ENCODE measurements around the gene ENO3.

The ENO3 gene

DNA sequence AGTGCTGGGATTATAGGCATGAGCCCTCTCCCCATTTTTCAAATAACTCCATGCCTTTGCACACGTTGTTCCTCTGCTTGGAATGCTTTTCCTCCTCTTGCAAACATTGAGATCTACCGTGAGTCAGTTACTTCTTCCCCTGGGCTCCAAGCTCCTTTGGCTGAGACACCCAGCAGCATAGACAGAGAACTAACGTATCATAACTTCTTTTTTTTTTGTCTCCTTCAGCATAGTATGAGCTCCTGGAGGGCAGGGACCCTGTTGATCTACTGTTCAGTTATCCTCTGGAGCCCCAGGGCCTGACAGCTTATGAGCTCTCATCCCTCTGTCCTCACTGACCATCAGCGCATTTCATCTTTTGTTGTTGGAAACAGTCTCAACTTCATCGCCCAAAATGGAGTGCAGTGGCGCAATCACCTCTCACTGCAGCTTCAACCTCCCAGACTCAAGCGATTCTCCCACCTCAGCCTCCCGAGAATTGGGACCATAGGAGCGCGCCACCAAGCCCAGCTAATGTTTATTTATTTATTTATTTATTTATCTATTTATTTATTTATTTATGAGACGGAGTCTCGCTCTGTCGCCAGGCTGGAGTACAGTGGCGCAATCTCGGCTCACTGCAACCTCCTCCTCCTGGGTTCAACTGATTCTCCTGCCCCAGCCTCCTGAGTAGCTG lies 14.5 kb downstream of the ENO3 start:
- DNase-seq (ENCODE audit: low read depth), result no peak
- TF ChIP-seq, protein P1, sequence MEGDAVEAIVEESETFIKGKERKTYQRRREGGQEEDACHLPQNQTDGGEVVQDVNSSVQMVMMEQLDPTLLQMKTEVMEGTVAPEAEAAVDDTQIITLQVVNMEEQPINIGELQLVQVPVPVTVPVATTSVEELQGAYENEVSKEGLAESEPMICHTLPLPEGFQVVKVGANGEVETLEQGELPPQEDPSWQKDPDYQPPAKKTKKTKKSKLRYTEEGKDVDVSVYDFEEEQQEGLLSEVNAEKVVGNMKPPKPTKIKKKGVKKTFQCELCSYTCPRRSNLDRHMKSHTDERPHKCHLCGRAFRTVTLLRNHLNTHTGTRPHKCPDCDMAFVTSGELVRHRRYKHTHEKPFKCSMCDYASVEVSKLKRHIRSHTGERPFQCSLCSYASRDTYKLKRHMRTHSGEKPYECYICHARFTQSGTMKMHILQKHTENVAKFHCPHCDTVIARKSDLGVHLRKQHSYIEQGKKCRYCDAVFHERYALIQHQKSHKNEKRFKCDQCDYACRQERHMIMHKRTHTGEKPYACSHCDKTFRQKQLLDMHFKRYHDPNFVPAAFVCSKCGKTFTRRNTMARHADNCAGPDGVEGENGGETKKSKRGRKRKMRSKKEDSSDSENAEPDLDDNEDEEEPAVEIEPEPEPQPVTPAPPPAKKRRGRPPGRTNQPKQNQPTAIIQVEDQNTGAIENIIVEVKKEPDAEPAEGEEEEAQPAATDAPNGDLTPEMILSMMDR (IDR thresholded peaks at IDR 0.05; ENCODE audit: low read depth, low read length, missing control alignments), result no peak
- H3K4me3 ChIP-seq (ENCODE audit: low read depth, low read length), result no peak overlapping the region

DNA sequence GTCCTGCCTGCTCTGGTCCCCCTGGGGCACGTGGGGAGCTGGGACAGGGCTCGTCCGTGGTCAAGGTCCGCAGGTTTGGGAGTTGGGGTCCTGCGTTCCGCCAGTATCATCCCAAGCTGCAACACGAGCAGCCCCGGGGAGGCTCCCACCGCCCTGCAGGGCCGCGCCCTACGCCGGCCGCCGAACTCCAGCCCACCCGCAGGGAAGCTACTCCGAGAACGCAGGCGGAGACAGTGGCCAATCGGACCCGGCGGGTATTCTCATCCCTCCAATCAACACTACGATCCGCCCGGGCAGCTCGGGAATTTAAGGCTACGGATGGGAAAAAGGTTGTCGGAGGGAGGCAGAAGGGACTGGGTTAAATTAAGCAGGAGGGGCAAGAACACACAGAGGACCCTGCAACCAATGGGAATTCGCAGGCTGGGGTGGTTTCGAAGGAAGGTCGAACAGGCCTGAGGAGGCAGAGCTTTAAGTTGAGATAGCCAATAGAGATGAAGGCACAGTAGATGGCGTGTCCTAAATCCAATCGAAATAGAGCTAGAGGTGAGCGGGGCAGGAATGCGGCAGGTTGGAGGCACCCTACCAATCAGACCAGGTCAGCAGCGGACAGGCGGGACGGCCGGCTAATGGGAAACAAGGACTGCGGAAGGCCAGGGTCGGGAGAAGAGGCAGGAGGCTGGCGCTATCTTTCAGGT lies 16.1 kb downstream of the ENO3 start:
- peak; percentile 99 for DNase-seq (ENCODE audit: low read depth)

DNA sequence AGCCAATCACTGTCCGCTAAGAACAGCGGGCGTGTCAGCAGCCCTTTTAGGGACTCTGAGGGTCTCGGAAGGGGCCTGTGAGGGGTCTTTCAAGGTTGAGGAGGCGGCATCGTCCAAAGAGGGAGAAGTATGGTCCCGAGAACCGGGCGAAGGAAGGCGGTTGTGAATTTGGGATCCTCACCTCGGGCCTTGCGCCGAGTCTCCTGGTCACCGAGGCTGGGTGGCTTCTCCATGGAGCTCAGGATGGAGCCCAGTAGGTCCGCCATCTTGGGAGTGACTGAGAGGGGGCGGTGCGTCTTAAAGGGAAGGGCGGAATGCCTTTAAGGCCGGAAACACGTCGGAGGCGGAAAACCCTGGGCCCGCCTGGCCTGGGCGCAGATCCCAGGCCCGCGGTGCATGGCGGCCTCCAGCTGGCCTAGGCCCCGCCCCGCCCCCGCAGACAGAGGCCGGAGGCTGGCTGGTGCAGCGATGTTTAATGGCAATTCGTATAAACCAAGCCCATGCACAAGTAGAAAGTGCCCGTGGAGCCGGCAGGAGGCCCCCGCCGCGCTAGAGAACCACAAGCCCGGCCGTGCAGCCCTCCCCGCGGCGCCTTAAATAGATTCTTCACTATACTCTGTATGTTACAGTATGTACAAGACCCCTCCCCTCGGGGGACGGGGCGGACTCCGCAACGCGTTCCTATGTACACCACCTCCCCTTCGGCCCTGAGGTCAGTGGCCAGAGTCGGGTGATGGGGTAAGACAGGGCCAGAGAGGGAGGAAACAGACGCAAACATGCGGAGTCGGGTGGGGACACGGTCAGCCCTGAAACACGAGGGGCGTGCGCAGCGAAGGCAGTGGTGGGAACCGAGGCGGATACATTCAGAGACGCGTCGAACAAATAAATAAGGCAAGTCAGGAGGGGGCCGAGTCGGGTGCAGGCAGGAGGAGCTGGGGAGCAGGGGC lies 16.9 kb downstream of the ENO3 start, which contains the start of gene SPAG7:
SPAG7 (minus strand) TSS at position 279 of the 947 bp plus-strand sequence; CDS start at position 266, 13 bp downstream.
- peak within 1 kb of the TSS; percentile 87 for H3K4me3 ChIP-seq (ENCODE audit: low read depth, low read length)
- TF ChIP-seq, protein P1 (IDR thresholded peaks at IDR 0.05; ENCODE audit: low read depth, low read length, missing control alignments), result no peak
- DNase-seq (ENCODE audit: low read depth), result peak; percentile 95

More for the DNA sequence above, 16.1 kb downstream of the ENO3 start:
- TF ChIP-seq, protein P1 (IDR thresholded peaks at IDR 0.05; ENCODE audit: low read depth, low read length, missing control alignments), result no peak
- peak overlapping the region; percentile 87 for H3K4me3 ChIP-seq (ENCODE audit: low read depth, low read length)

DNA sequence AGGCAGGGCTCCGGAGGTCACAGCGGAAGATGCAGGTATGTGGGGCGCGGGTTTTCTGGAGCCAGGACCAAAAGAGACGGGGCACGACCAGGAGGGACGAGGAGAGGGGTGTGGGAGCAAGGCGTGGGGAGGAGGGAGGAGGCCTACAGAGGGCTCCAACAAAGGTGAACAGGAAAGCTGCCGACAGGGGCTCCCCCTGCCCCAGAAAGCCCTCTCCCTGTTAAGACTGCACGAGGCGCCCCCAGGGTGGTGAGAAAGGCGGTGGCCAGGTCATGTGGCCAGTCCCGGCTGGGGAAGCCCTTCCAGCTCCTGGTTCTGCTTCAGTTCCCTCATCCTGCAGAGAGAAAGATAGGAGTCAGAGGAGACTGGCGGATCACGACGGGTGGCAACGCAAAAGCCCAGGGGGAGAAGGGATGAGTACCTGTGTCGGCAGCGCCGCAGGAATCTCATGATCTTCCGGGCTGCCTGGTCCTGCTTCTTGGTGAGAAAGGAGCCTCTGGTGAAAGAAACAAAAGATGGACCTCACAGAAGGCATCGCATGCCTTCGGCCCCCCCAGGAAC lies 17.6 kb downstream of the ENO3 start:
- peak overlapping the region; percentile 87 for H3K4me3 ChIP-seq (ENCODE audit: low read depth, low read length)
- TF ChIP-seq, protein P1 (IDR thresholded peaks at IDR 0.05; ENCODE audit: low read depth, low read length, missing control alignments), result no peak
- no peak for DNase-seq (ENCODE audit: low read depth)

DNA sequence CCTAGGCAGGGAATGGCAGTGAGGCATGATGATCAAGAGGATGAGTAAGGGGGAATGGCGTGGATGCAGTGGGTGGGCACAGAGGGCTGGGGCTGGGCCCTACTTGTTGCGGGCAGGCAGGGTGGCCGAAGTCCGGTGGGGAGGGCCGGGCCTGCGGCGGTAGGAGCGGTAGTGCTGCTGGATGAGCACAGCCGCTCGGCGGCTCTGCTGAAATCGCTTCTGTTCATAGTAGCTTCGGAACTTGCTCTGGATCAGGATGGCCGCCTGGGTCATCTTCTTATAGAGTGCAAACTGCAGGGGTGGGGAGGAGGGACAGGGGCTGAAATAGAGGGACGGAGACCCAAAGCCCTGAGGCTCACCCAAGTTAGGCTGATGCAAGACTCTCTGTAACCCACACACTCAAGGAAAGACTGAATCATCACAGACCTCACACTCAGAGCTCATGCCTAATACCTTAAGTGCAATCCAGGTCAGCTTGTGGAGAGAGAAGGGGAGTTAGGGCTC lies 18.2 kb downstream of the ENO3 start:
- TF ChIP-seq, protein P1 (IDR thresholded peaks at IDR 0.05; ENCODE audit: low read depth, low read length, missing control alignments), result no peak
- H3K4me3 ChIP-seq (ENCODE audit: low read depth, low read length), result peak overlapping the region; percentile 87; the same call in 1 of the 2 replicates
- no peak for DNase-seq (ENCODE audit: low read depth)

DNA sequence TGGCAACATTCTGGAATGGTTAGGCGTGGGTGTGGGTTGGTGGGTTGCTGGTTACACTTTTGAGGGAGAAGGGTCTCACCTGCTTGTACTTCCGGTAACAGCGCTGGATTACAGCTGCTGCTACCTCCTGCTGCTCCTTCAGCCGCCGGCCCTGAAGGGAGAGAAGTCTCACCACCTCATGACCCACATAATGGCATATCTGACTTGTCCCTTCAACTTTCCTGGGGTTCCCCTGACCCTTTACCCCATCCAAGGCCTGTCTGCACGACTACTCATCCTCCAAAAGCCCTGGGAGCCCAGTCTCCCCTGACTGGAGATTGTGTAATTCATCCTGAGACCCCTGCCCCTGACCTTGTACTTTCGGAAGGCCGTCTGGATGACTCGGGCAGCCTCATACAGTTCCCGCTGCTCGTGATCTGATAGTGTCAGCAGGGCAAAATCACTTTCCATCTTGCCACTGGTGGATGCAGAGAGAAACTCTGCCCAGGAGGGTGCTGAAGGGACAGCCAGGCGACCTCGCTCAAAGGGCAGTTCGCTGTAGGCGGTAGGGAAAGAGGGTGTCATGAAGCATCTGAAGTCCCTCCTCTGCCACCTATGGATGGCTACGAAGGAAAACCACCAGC lies 18.7 kb downstream of the ENO3 start:
- no peak for DNase-seq (ENCODE audit: low read depth)
- TF ChIP-seq, protein P1 (IDR thresholded peaks at IDR 0.05; ENCODE audit: low read depth, low read length, missing control alignments), result no peak
- no peak overlapping the region for H3K4me3 ChIP-seq (ENCODE audit: low read depth, low read length)

Measured in GM12864 (cell line).